ENCODE measurements around the gene MARCHF11. TPM values are rescaled to one million over a fixed set of nuclear protein-coding genes. Genes with fewer than 3 reads are reported as not detected.

The MARCHF11 gene
- total RNA-seq, 1 donor from 2014 or later = not detected

DNA sequence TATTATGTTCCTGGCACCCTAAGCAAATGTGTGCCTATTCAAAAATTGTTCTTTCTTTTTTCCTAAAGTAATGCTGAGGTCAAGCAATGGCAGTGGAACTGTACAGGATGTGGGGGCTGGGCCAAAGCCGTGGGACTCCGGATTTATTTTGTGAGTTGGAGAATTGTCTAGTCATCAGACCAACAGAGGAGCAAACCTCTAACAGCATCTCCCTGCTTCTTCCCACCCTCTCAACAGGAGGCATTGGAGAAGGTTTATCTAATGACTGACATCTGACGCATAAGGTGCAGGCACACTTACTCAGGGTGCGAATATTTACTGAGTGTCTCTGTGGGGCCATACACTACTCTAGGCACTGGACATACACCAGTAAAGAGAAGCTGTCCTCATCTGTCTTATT is 38.6 kb downstream of the MARCHF11 start:
- H3K4me1 ChIP-seq = no peaks in the 10 kb centered on the region
- Mint-ChIP-seq H3K4me1 (no peaks in the 10 kb centered on the region), H3K36me3 (no peaks in the 10 kb centered on the region), H3K27ac (no peak overlapping the region), H3K9me3 (peaks cover 15% of the 10 kb centered on the region), H3K4me3 (no peak overlapping the region), H3K27me3 (ENCODE audit: insufficient read depth, low read depth) (peaks cover 2% of the 10 kb centered on the region)
- peaks cover 19% of the 10 kb centered on the region for H3K9me3 ChIP-seq (ENCODE audit: low read depth)
- no peak for TF ChIP-seq CTCF (IDR thresholded peaks at IDR 0.05)
- TF ChIP-seq EZH2 (IDR thresholded peaks at IDR 0.05) = no peak
- no peak for TF ChIP-seq EZH2phosphoT487 (IDR thresholded peaks at IDR 0.05)
- no peaks in the 10 kb centered on the region for H3K27me3 ChIP-seq
- no peaks in the 10 kb centered on the region for H4K20me1 ChIP-seq (ENCODE audit: low read depth)
- H3K79me2 ChIP-seq (ENCODE audit: low read depth) = no peaks in the 10 kb centered on the region
- H3K36me3 ChIP-seq = no peaks in the 10 kb centered on the region
- no peak overlapping the region for H3K9ac ChIP-seq
- H3K4me3 ChIP-seq = no peak overlapping the region
- peak overlapping the region; percentile 5 for H2AFZ ChIP-seq (replicated peaks)
- H3K27ac ChIP-seq = no peak overlapping the region
- no peak overlapping the region for H3K4me2 ChIP-seq
- H3F3A ChIP-seq (ENCODE audit: low read depth) = no peaks in the 10 kb centered on the region
- no peak for DNase-seq (ENCODE audit: low spot score)

GRCh38 chr5:16140417-16140816 is 39.2 kb downstream of the MARCHF11 start:
- no peaks in the 10 kb centered on the region for H3K36me3 Mint-ChIP-seq
- Histone ChIP-seq H3K27me3 (no peaks in the 10 kb centered on the region), H3K79me2 (ENCODE audit: low read depth) (no peaks in the 10 kb centered on the region), H3K4me3 (no peak overlapping the region), H2AFZ (replicated peaks) (no peak overlapping the region), H4K20me1 (ENCODE audit: low read depth) (no peaks in the 10 kb centered on the region), H3K4me2 (no peak overlapping the region), H3K9me3 (ENCODE audit: low read depth) (peaks cover 19% of the 10 kb centered on the region), H3K9ac (no peak overlapping the region), H3K4me1 (peaks cover 3% of the 10 kb centered on the region), H3F3A (ENCODE audit: low read depth) (no peaks in the 10 kb centered on the region), H3K27ac (no peak overlapping the region), H3K36me3 (no peaks in the 10 kb centered on the region)
- peaks cover 2% of the 10 kb centered on the region for H3K27me3 Mint-ChIP-seq (ENCODE audit: insufficient read depth, low read depth)
- DNase-seq (ENCODE audit: low spot score) = no peak
- TF ChIP-seq EZH2 (IDR thresholded peaks at IDR 0.05) = no peak
- TF ChIP-seq CTCF (IDR thresholded peaks at IDR 0.05) = no peak
- no peak for TF ChIP-seq EZH2phosphoT487 (IDR thresholded peaks at IDR 0.05)
- H3K4me1 Mint-ChIP-seq = no peaks in the 10 kb centered on the region
- H3K4me3 Mint-ChIP-seq = no peak overlapping the region
- H3K27ac Mint-ChIP-seq = no peak overlapping the region
- H3K9me3 Mint-ChIP-seq = peaks cover 15% of the 10 kb centered on the region

GRCh38 chr5:16137177-16137576 is 42.4 kb downstream of the MARCHF11 start:
- TF ChIP-seq EZH2 (IDR thresholded peaks at IDR 0.05) = no peak
- TF ChIP-seq CTCF (IDR thresholded peaks at IDR 0.05) = no peak
- TF ChIP-seq EZH2phosphoT487 (IDR thresholded peaks at IDR 0.05) = no peak
- peaks cover 10% of the 10 kb centered on the region for H3K4me1 ChIP-seq
- Mint-ChIP-seq H3K9me3 (peaks cover 15% of the 10 kb centered on the region), H3K4me3 (no peak overlapping the region), H3K36me3 (no peaks in the 10 kb centered on the region), H3K27ac (no peak overlapping the region), H3K4me1 (peaks cover 4% of the 10 kb centered on the region), H3K27me3 (ENCODE audit: insufficient read depth, low read depth) (peaks cover 2% of the 10 kb centered on the region)
- H3K36me3 ChIP-seq = no peaks in the 10 kb centered on the region
- no peaks in the 10 kb centered on the region for H3K27me3 ChIP-seq
- H2AFZ ChIP-seq (replicated peaks) = no peak overlapping the region
- H3K4me2 ChIP-seq = no peak overlapping the region
- H3K4me3 ChIP-seq = no peak overlapping the region
- no peaks in the 10 kb centered on the region for H3K79me2 ChIP-seq (ENCODE audit: low read depth)
- peaks cover 19% of the 10 kb centered on the region for H3K9me3 ChIP-seq (ENCODE audit: low read depth)
- no peak overlapping the region for H3K27ac ChIP-seq
- H3K9ac ChIP-seq = no peak overlapping the region
- no peaks in the 10 kb centered on the region for H3F3A ChIP-seq (ENCODE audit: low read depth)
- no peaks in the 10 kb centered on the region for H4K20me1 ChIP-seq (ENCODE audit: low read depth)
- DNase-seq (ENCODE audit: low spot score) = no peak

Data from neural progenitor cell (in vitro differentiated cells).